ENCODE data around the gene LPIN2. TPM values are rescaled to one million over a fixed set of nuclear protein-coding genes. Genes with fewer than 3 reads are reported as not detected.

LPIN2 gene
- total and polyA plus RNA-seq, 2 of the 13 experiments (the other 11 are each of a cell fraction or from before 2014, with no cell fraction given), result 46.0 to 119 TPM

- TF ChIP-seq, protein P1, sequence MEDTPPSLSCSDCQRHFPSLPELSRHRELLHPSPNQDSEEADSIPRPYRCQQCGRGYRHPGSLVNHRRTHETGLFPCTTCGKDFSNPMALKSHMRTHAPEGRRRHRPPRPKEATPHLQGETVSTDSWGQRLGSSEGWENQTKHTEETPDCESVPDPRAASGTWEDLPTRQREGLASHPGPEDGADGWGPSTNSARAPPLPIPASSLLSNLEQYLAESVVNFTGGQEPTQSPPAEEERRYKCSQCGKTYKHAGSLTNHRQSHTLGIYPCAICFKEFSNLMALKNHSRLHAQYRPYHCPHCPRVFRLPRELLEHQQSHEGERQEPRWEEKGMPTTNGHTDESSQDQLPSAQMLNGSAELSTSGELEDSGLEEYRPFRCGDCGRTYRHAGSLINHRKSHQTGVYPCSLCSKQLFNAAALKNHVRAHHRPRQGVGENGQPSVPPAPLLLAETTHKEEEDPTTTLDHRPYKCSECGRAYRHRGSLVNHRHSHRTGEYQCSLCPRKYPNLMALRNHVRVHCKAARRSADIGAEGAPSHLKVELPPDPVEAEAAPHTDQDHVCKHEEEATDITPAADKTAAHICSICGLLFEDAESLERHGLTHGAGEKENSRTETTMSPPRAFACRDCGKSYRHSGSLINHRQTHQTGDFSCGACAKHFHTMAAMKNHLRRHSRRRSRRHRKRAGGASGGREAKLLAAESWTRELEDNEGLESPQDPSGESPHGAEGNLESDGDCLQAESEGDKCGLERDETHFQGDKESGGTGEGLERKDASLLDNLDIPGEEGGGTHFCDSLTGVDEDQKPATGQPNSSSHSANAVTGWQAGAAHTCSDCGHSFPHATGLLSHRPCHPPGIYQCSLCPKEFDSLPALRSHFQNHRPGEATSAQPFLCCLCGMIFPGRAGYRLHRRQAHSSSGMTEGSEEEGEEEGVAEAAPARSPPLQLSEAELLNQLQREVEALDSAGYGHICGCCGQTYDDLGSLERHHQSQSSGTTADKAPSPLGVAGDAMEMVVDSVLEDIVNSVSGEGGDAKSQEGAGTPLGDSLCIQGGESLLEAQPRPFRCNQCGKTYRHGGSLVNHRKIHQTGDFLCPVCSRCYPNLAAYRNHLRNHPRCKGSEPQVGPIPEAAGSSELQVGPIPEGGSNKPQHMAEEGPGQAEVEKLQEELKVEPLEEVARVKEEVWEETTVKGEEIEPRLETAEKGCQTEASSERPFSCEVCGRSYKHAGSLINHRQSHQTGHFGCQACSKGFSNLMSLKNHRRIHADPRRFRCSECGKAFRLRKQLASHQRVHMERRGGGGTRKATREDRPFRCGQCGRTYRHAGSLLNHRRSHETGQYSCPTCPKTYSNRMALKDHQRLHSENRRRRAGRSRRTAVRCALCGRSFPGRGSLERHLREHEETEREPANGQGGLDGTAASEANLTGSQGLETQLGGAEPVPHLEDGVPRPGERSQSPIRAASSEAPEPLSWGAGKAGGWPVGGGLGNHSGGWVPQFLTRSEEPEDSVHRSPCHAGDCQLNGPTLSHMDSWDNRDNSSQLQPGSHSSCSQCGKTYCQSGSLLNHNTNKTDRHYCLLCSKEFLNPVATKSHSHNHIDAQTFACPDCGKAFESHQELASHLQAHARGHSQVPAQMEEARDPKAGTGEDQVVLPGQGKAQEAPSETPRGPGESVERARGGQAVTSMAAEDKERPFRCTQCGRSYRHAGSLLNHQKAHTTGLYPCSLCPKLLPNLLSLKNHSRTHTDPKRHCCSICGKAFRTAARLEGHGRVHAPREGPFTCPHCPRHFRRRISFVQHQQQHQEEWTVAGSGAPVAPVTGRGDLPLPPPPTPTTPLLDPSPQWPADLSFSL (CRISPR knock-in tag; IDR thresholded peaks at IDR 0.05), result 0 out of 2 replicates have a peak, but pooled peaks have one; percentile 33
- TF ChIP-seq HOXA5 (CRISPR knock-in tag; IDR thresholded peaks at IDR 0.05), result 0 out of 2 replicates have a peak, but pooled peaks have one; percentile 20
- peak; percentile 40; the same call in 1 of the 2 replicates for TF ChIP-seq KAT7 (CRISPR knock-in tag; IDR thresholded peaks at IDR 0.05; ENCODE audit: borderline replicate concordance)
- peak; percentile 79 for TF ChIP-seq ZNF264 (CRISPR knock-in tag; IDR thresholded peaks at IDR 0.05)
- peak; percentile 83; the same call in 1 of the 2 replicates for TF ChIP-seq SMAD3 (CRISPR knock-in tag; IDR thresholded peaks at IDR 0.05)
- TF ChIP-seq, protein P2, sequence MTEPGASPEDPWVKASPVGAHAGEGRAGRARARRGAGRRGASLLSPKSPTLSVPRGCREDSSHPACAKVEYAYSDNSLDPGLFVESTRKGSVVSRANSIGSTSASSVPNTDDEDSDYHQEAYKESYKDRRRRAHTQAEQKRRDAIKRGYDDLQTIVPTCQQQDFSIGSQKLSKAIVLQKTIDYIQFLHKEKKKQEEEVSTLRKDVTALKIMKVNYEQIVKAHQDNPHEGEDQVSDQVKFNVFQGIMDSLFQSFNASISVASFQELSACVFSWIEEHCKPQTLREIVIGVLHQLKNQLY (CRISPR knock-in tag; IDR thresholded peaks at IDR 0.05), result peak; percentile 66
- TF ChIP-seq SMYD3 (CRISPR knock-in tag; IDR thresholded peaks at IDR 0.05), result peak; percentile 88; the same call in 1 of the 2 replicates
- 0 out of 2 replicates have a peak, but pooled peaks have one; percentile 16 for TF ChIP-seq ZFY (CRISPR knock-in tag; IDR thresholded peaks at IDR 0.05)
- no peak for TF ChIP-seq CHCHD3 (CRISPR knock-in tag; IDR thresholded peaks at IDR 0.05)
- TF ChIP-seq ZNF136 (CRISPR knock-in tag; IDR thresholded peaks at IDR 0.05; ENCODE audit: low read depth), result no peak; the same call in 1 of the 2 replicates
- peak; percentile 95 for TF ChIP-seq TBX3 (IDR thresholded peaks at IDR 0.05; ENCODE audit: borderline replicate concordance)
- no peak for TF ChIP-seq ZNF256 (CRISPR knock-in tag; conservative IDR thresholded peaks at IDR 0.05)
- TF ChIP-seq, protein P3, sequence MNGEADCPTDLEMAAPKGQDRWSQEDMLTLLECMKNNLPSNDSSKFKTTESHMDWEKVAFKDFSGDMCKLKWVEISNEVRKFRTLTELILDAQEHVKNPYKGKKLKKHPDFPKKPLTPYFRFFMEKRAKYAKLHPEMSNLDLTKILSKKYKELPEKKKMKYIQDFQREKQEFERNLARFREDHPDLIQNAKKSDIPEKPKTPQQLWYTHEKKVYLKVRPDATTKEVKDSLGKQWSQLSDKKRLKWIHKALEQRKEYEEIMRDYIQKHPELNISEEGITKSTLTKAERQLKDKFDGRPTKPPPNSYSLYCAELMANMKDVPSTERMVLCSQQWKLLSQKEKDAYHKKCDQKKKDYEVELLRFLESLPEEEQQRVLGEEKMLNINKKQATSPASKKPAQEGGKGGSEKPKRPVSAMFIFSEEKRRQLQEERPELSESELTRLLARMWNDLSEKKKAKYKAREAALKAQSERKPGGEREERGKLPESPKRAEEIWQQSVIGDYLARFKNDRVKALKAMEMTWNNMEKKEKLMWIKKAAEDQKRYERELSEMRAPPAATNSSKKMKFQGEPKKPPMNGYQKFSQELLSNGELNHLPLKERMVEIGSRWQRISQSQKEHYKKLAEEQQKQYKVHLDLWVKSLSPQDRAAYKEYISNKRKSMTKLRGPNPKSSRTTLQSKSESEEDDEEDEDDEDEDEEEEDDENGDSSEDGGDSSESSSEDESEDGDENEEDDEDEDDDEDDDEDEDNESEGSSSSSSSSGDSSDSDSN (CRISPR knock-in tag; IDR thresholded peaks at IDR 0.05), result no peak
- peak; percentile 72; the same call in 1 of the 2 replicates for TF ChIP-seq SIX1 (CRISPR knock-in tag; IDR thresholded peaks at IDR 0.05; ENCODE audit: borderline replicate concordance)
- peak; percentile 26 for TF ChIP-seq STAG1 (CRISPR knock-in tag; IDR thresholded peaks at IDR 0.05)
- TF ChIP-seq IKZF4 (CRISPR knock-in tag; IDR thresholded peaks at IDR 0.05; ENCODE audit: borderline replicate concordance, low read depth, not compliant biosample characterization), result no peak
- TF ChIP-seq, protein P4, sequence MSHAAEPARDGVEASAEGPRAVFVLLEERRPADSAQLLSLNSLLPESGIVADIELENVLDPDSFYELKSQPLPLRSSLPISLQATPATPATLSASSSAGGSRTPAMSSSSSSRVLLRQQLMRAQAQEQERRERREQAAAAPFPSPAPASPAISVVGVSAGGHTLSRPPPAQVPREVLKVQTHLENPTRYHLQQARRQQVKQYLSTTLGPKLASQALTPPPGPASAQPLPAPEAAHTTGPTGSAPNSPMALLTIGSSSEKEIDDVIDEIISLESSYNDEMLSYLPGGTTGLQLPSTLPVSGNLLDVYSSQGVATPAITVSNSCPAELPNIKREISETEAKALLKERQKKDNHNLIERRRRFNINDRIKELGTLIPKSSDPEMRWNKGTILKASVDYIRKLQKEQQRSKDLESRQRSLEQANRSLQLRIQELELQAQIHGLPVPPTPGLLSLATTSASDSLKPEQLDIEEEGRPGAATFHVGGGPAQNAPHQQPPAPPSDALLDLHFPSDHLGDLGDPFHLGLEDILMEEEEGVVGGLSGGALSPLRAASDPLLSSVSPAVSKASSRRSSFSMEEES (CRISPR knock-in tag; IDR thresholded peaks at IDR 0.05), result peak; percentile 89
- TF ChIP-seq SP5 (CRISPR knock-in tag; IDR thresholded peaks at IDR 0.05; ENCODE audit: borderline replicate concordance, low read depth), result peak; percentile 68; the same call in 1 of the 2 replicates
- peak; percentile 73; the same call in 1 of the 2 replicates for TF ChIP-seq MEIS2 (CRISPR knock-in tag; IDR thresholded peaks at IDR 0.05)
These were observed 38.9 kb upstream of the LPIN2 start (continued) for GRCh38 chr18:3051718-3052410.

Measured in HepG2 (cell line).